ENCODE results near the gene LAMA3. TPM values are rescaled to one million over a fixed set of nuclear protein-coding genes. Genes with fewer than 3 reads are reported as not detected.

The LAMA3 gene
- total and polyA plus RNA-seq, 12 donors: 0.89 to 5.3 (median 3.3) TPM

GRCh38 chr18:23710068-23710527, 20.8 kb downstream of the LAMA3 start:
- no peak for DNase-seq
- H3K36me3 ChIP-seq: peaks cover 0 to 6% (median 0%) of the 10 kb centered on the region in 9 donors
- ATAC-seq: no peak
- H3K27ac ChIP-seq: no peak overlapping the region
- no peak for TF ChIP-seq CTCF (IDR thresholded peaks at IDR 0.05)
- peaks cover 0 to under 1% (median 0%) of the 10 kb centered on the region in 9 donors for H3K4me1 ChIP-seq
- 92% methylated on average over 17 of the region's 17 CpGs for WGBS, 2 donors
- H3K4me3 ChIP-seq: no peak overlapping the region
- no peaks in the 10 kb centered on the region for H3K27me3 ChIP-seq
- intact Hi-C loops (cut with DNase I): loop anchor here in 1 of 10 donors (10.0 kb wide), 1 partner anchor 195 kb away; no protein-coding TSS in a partner anchor
- H3K9me3 ChIP-seq: peaks cover 0 to 17% (median 5%) of the 10 kb centered on the region in 11 donors

- intact Hi-C loops (cut with DNase I): loop anchor here in 1 of 10 donors (10.0 kb wide), 1 partner anchor 196 kb away; no protein-coding TSS in a partner anchor
- Histone ChIP-seq H3K27ac (no peak overlapping the region), H3K9me3 (peaks cover 0 to 17% (median 5%) of the 10 kb centered on the region in 11 donors), H3K4me1 (peaks cover 0 to 9% (median 0%) of the 10 kb centered on the region in 9 donors), H3K4me3 (no peak overlapping the region), H3K36me3 (peaks cover 0 to 6% (median 0%) of the 10 kb centered on the region in 9 donors), H3K27me3 (no peaks in the 10 kb centered on the region)
- WGBS, 2 donors: 95 to 98% methylated on average over 1 of the region's 1 CpG
- ATAC-seq: no peak
- no peak for TF ChIP-seq CTCF (IDR thresholded peaks at IDR 0.05)
- DNase-seq: no peak
Observed at GRCh38 chr18:23710946-23711345, 21.7 kb downstream of the LAMA3 start.

- Histone ChIP-seq H3K27ac (no peak overlapping the region), H3K4me1 (peaks cover 0 to 9% (median 0%) of the 10 kb centered on the region in 9 donors), H3K9me3 (peaks cover 0 to 15% (median 5%) of the 10 kb centered on the region in 11 donors), H3K36me3 (peaks cover 0 to 6% (median 0%) of the 10 kb centered on the region in 9 donors), H3K27me3 (no peaks in the 10 kb centered on the region), H3K4me3 (no peak overlapping the region)
- WGBS, 2 donors: 95 to 100% methylated on average over 1 of the region's 1 CpG
- ATAC-seq (no peak), DNase-seq (no peak)
- TF ChIP-seq CTCF (IDR thresholded peaks at IDR 0.05): no peak
- intact Hi-C loops (cut with DNase I): loop anchor here in 1 of 10 donors (10.0 kb wide), 1 partner anchor 197 kb away; no protein-coding TSS in a partner anchor
Observed at GRCh38 chr18:23711426-23711825, 22.2 kb downstream of the LAMA3 start.

GRCh38 chr18:23712445-23712844, 23.2 kb downstream of the LAMA3 start:
- DNase-seq (no peak), ATAC-seq (no peak)
- no peaks in the 10 kb centered on the region for H3K27me3 ChIP-seq
- H3K36me3 ChIP-seq: peaks cover 0 to 6% (median 0%) of the 10 kb centered on the region in 9 donors
- no peak overlapping the region for H3K4me3 ChIP-seq
- peaks cover 0 to 9% (median 0%) of the 10 kb centered on the region in 9 donors for H3K4me1 ChIP-seq
- peaks cover 0 to 4% (median 0%) of the 10 kb centered on the region in 11 donors for H3K9me3 ChIP-seq
- no peak overlapping the region for H3K27ac ChIP-seq
- TF ChIP-seq CTCF (IDR thresholded peaks at IDR 0.05): no peak
- WGBS, 2 donors: 79 to 84% methylated on average over 3 of the region's 3 CpGs
- intact Hi-C loops (cut with DNase I): loop anchor here in 1 of 10 donors (10.0 kb wide), 1 partner anchor 198 kb away; no protein-coding TSS in a partner anchor

All from heart right ventricle (tissue), 16 donors.